Measurements from ENCODE around the gene NUP98. TPM values are rescaled to one million over a fixed set of nuclear protein-coding genes. Genes with fewer than 3 reads are reported as not detected.
"Not testable (repeated sequence)": the region's sequence is repeated elsewhere in the genome, so short reads cannot be mapped to it uniquely, and the experiment has no call there.

NUP98 gene
- total RNA-seq, 1 donor from 2014 or later = 80.5 TPM

- H3K4me1 ChIP-seq = peaks cover 28% of the 10 kb centered on the region
- H3K27me3 ChIP-seq = no peaks in the 10 kb centered on the region
- no peak overlapping the region for H3K4me3 ChIP-seq
- DNase-seq (no peak), ATAC-seq (peak; percentile 80)
- no peaks in the 10 kb centered on the region for H3K9me3 ChIP-seq
- no peak overlapping the region for H3K27ac ChIP-seq
- no peak for TF ChIP-seq CTCF (IDR thresholded peaks at IDR 0.05)
- peaks cover 49% of the 10 kb centered on the region for H3K36me3 ChIP-seq
- intact Hi-C loops (cut with DNase I) = no loop called here
Observed at GRCh38 chr11:3781423-3781822, 15.9 kb downstream of the NUP98 start.

- TF ChIP-seq CTCF (IDR thresholded peaks at IDR 0.05) = no peak
- ATAC-seq (no peak), DNase-seq (no peak)
- intact Hi-C loops (cut with DNase I) = no loop called here
- peaks cover 98% of the 10 kb centered on the region for H3K36me3 ChIP-seq
- no peak overlapping the region for H3K27ac ChIP-seq
- peaks cover 2% of the 10 kb centered on the region for H3K4me1 ChIP-seq
- no peaks in the 10 kb centered on the region for H3K9me3 ChIP-seq
- H3K27me3 ChIP-seq = no peaks in the 10 kb centered on the region
- no peak overlapping the region for H3K4me3 ChIP-seq
Observed at GRCh38 chr11:3775736-3776406, 21.5 kb downstream of the NUP98 start.

GRCh38 chr11:3773180-3773579 lies 24.2 kb downstream of the NUP98 start:
- Histone ChIP-seq H3K4me3 (no peak overlapping the region), H3K36me3 (peaks cover 100% of the 10 kb centered on the region), H3K27ac (no peak overlapping the region), H3K27me3 (no peaks in the 10 kb centered on the region), H3K4me1 (no peaks in the 10 kb centered on the region), H3K9me3 (no peaks in the 10 kb centered on the region)
- ATAC-seq = no peak
- TF ChIP-seq CTCF (IDR thresholded peaks at IDR 0.05) = no peak
- intact Hi-C loops (cut with DNase I) = no loop called here
- no peak for DNase-seq

GRCh38 chr11:3767536-3767935 lies 29.8 kb downstream of the NUP98 start:
- no peaks in the 10 kb centered on the region for H3K4me1 ChIP-seq
- no peaks in the 10 kb centered on the region for H3K27me3 ChIP-seq
- no peaks in the 10 kb centered on the region for H3K9me3 ChIP-seq
- peaks cover 100% of the 10 kb centered on the region for H3K36me3 ChIP-seq
- H3K4me3 ChIP-seq = no peak overlapping the region
- no peak for TF ChIP-seq CTCF (IDR thresholded peaks at IDR 0.05)
- intact Hi-C loops (cut with DNase I) = loop anchor here (5.0 kb wide), 1 partner anchor 45 kb away; no protein-coding TSS in a partner anchor
- ATAC-seq (no peak), DNase-seq (no peak)
- no peak overlapping the region for H3K27ac ChIP-seq

- not testable (repeated sequence) for H3K9me3 ChIP-seq, H3K4me3 ChIP-seq, DNase-seq, H3K27me3 ChIP-seq, H3K4me1 ChIP-seq, ATAC-seq, H3K27ac ChIP-seq
- H3K36me3 ChIP-seq = peaks cover 100% of the 10 kb centered on the region
- intact Hi-C loops (cut with DNase I) = loop anchor here (5.0 kb wide), 1 partner anchor 45 kb away; no protein-coding TSS in a partner anchor
Observed at GRCh38 chr11:3766836-3767235, 30.5 kb downstream of the NUP98 start.

GRCh38 chr11:3764266-3764665 lies 33.1 kb downstream of the NUP98 start:
- Histone ChIP-seq H3K27ac (no peak overlapping the region), H3K4me1 (no peaks in the 10 kb centered on the region), H3K9me3 (no peaks in the 10 kb centered on the region), H3K4me3 (no peak overlapping the region), H3K27me3 (no peaks in the 10 kb centered on the region), H3K36me3 (peaks cover 100% of the 10 kb centered on the region)
- intact Hi-C loops (cut with DNase I) = no loop called here
- no peak for TF ChIP-seq CTCF (IDR thresholded peaks at IDR 0.05)
- ATAC-seq = no peak
- no peak for DNase-seq
